Measurements from ENCODE around the gene MC3R.

MC3R gene

GRCh38 chr20:56257604-56258003, 9.1 kb downstream of the MC3R start:
- DNase-seq, result no peak

GRCh38 chr20:56259948-56260347, 11.4 kb downstream of the MC3R start:
- no peak for DNase-seq

- no peak for DNase-seq
These were observed 20.0 kb downstream of the MC3R start for GRCh38 chr20:56268536-56268935.

DNA sequence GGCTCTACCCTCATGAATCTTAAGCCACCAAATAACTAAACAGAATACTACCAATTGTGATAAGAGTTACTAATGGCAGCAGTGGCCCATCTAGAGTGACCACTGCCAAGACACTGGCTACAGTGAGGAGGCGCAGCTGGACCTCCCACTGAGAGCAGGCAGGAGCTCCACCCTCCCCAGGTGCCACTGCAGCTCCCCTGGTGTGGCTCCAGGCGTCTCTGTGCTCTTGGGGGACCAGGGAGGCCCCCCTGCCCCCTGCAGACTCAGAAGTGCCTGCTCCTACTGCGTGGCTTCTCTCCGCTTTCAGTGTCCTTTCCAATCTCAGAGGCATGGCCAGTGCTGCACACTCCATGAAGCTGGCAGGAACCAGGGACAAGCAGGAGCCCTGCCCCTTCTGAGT, 23.4 kb downstream of the MC3R start:
- no peak for DNase-seq

GRCh38 chr20:56273491-56273890, 25.0 kb downstream of the MC3R start:
- DNase-seq, result no peak

DNA sequence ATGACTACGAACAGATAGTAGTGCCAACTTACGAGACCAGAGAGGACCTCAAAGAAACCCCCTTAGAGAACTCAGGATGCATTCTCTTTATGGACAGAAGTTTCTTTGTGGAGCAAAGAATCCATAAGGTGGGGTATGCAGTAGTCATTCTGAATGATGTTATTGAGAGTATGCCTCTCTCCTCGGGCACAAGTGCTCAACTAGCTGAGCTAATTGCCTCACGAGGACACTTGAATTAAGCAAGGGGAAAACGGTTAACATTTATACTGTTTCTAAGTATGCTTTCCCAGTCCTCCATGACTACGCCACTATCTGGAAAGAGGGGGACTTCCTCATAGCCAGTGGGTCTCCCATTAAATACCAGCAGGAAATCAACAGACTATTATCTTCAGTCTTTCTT, 25.6 kb downstream of the MC3R start:
- DNase-seq, result no peak

- no peak for DNase-seq
These were observed 29.7 kb downstream of the MC3R start for GRCh38 chr20:56278196-56278595.

- no peak for DNase-seq
These were observed 37.0 kb downstream of the MC3R start for GRCh38 chr20:56285496-56285895.

DNA sequence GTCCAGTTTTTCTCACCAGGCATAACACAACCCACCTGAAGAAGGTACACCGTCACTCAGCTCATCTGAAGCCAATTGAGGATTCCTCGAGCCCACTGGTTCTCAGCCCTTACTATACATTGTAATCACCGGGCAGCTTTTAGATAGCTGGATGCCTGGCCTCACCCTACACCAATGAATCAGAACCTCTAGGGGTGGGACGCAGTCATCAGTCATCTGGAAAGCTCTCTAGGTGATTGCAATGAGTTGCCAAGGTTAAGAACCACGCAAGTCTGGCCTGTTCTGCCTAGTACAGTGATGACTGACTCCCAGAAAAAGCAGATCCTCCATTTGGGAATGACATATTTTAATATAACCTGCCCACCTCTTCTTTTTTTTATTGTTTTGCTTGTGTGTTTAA, 41.1 kb downstream of the MC3R start:
- no peak for DNase-seq

GRCh38 chr20:56299362-56299761, 50.8 kb downstream of the MC3R start:
- DNase-seq, result no peak
